IMR-90 (cell line): ENCODE results near the gene FAM163A.

Experiments
- BHLHE40 ChIP-seq: fragments of 150-350 bp; IDR thresholded peaks from 2 replicates; pipeline ENCODE4 v1.6.1; 2016; ENCODE audit warnings: mild to moderate bottlenecking, low read depth, low read length
- POLR2A ChIP-seq: IDR thresholded peaks from 2 replicates; pipeline ENCODE4 v1.6.1; 2012; ENCODE audit warnings: mild to moderate bottlenecking, low read depth, low read length
- RAD21 ChIP-seq: IDR thresholded peaks from 2 replicates; pipeline ENCODE4 v1.6.1; 2012; ENCODE audit warnings: low read length, improper control_type of control experiment
- TF ChIP-seq, protein P1 (sequence below): conservative IDR thresholded peaks from 2 replicates; pipeline ENCODE4 v1.5.1; 2012; ENCODE audit warnings: mild to moderate bottlenecking, low read depth, low read length, improper control_type of control experiment
- TF ChIP-seq, protein P2 (sequence below): fragments of 150-350 bp; IDR thresholded peaks from 2 replicates; pipeline ENCODE4 v1.6.1; 2017; ENCODE audit warnings: mild to moderate bottlenecking, antibody characterized with exemption, low read length, low read depth

DNA sequence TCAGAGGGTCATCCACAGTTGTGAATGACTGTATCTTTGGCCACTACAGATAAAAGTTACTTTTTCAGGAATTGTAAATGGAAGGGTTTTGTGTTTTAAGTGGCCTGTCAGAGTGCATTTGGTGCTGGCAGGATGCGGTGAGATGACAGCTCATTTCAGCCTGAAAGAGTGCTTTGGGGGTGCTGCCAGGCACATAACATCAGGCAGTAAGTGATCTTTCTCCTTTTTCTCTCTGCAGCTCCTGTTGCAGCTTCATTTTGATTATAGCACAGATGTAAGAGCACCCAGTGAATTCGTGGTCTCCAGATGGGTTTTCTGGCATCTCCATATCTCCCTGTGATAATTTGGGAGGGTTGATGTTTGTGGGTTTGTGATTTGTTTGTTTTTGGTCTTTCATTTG lies 14.8 kb upstream of the FAM163A start:
- TF ChIP-seq, protein P1, sequence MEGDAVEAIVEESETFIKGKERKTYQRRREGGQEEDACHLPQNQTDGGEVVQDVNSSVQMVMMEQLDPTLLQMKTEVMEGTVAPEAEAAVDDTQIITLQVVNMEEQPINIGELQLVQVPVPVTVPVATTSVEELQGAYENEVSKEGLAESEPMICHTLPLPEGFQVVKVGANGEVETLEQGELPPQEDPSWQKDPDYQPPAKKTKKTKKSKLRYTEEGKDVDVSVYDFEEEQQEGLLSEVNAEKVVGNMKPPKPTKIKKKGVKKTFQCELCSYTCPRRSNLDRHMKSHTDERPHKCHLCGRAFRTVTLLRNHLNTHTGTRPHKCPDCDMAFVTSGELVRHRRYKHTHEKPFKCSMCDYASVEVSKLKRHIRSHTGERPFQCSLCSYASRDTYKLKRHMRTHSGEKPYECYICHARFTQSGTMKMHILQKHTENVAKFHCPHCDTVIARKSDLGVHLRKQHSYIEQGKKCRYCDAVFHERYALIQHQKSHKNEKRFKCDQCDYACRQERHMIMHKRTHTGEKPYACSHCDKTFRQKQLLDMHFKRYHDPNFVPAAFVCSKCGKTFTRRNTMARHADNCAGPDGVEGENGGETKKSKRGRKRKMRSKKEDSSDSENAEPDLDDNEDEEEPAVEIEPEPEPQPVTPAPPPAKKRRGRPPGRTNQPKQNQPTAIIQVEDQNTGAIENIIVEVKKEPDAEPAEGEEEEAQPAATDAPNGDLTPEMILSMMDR: no peak
- TF ChIP-seq POLR2A (no peak), BHLHE40 (no peak), RAD21 (no peak)
- TF ChIP-seq, protein P2, sequence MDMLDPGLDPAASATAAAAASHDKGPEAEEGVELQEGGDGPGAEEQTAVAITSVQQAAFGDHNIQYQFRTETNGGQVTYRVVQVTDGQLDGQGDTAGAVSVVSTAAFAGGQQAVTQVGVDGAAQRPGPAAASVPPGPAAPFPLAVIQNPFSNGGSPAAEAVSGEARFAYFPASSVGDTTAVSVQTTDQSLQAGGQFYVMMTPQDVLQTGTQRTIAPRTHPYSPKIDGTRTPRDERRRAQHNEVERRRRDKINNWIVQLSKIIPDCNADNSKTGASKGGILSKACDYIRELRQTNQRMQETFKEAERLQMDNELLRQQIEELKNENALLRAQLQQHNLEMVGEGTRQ: no peak
